Body of pancreas (tissue), 4 donors: ENCODE measurements around the gene SETD6. TPM values are rescaled to one million over a fixed set of nuclear protein-coding genes. Genes with fewer than 3 reads are reported as not detected.

Source experiments
- ATAC-seq: fragments of 150-250 bp; one replicate; pipeline ENCODE4 v1.9.1; 2016
- DNase-seq, 4 donors: peaks; one replicate each; pipeline ENCODE4 v3.0.0-alpha.2; 2019
- H3K27ac ChIP-seq, 4 donors: fragments of 200-600 bp; sonication (generic); 1 replicate in 3 of 4; 2 replicates in 1 of 4; pipeline versions ENCODE4 v1.5.1 to v1.6.1; 2016 to 2019; ENCODE audit warnings: mild to moderate bottlenecking in 1 of 4, mixed read lengths in 1 of 4, moderate library complexity in 1 of 4
- H3K27me3 ChIP-seq, 2 donors: fragments of 200-600 bp; sonication (generic); one replicate each; pipeline ENCODE4 v1.6.0; 2016; ENCODE audit warnings: mild to moderate bottlenecking in 1 of 2
- H3K36me3 ChIP-seq, 2 donors: fragments of 200-600 bp; sonication (generic); replicated peaks in 1 of 2; 2 replicates each; pipeline ENCODE4 v1.5.1; 2016; ENCODE audit warnings: low read depth in 2 of 2; ENCODE audit not compliant: insufficient read depth in 1 of 2
- H3K4me1 ChIP-seq: fragments of 200-600 bp; sonication (generic); one replicate; pipeline ENCODE4 v1.6.0; 2016
- H3K4me3 ChIP-seq, 2 donors: fragments of 200-600 bp; sonication (generic); 1 replicate in 1 of 2; 2 replicates in 1 of 2; pipeline ENCODE4 v1.5.1; 2016 to 2019
- H3K9me3 ChIP-seq, 3 donors: fragments of 200-600 bp; sonication (generic); 1 replicate in 2 of 3; 2 replicates in 1 of 3; pipeline ENCODE4 v1.5.1; 2016
- CTCF ChIP-seq, 7 experiments: fragments of 450-650 bp in 4 of 7; fragments of 200-600 bp in 3 of 7; sonication (generic) in 3 of 7; IDR thresholded peaks; one replicate each; pipeline ENCODE4 v1.5.1; 2016 to 2019; ENCODE audit warnings: antibody characterized with exemption in 7 of 7
- POLR2A ChIP-seq, 3 donors: fragments of 450-650 bp; IDR thresholded peaks; one replicate each; pipeline ENCODE4 v1.6.1; 2016; ENCODE audit warnings: antibody characterized with exemption in 3 of 3, mild to moderate bottlenecking in 2 of 3
- WGBS, 2 donors: methylation state at CpG; one replicate each; pipeline ENCODE4 v1.1.5; 2017; 5-methylcytosine and 5-hydroxymethylcytosine counted together
- intact Hi-C: fragments of 100-400 bp; cut with DNase I; formaldehyde crosslinking; loops from one replicate; pipeline ENCODE4 v1.15.1; 2023
- total RNA-seq, 2 donors: library from RNA; depleted of rRNA; stranded (reverse); fragments of >200 nt; gene quantifications; one replicate each; pipeline ENCODE4 v1.1.0, GENCODE V29; 2016

SETD6 gene
- total RNA-seq, 2 donors from 2014 or later = 67.7 to 80.8 TPM

- Histone ChIP-seq H3K36me3 (no peaks in the 10 kb centered on the region), H3K9me3 (no peaks in the 10 kb centered on the region), H3K27me3 (no peaks in the 10 kb centered on the region), H3K4me1 (peaks cover 22% of the 10 kb centered on the region), H3K4me3 (no peak overlapping the region), H3K27ac (no peak overlapping the region)
- DNase-seq = peak in 2 of 4 donors; percentile 5 to 9
- no peak for ATAC-seq
- TF ChIP-seq POLR2A (IDR thresholded peaks at IDR 0.05) (no peak), CTCF (IDR thresholded peaks at IDR 0.05) (no peak)
- intact Hi-C loops = no loop called here
- 91% methylated on average over 17 to 18 of the region's 18 CpGs for WGBS, 2 donors
These were observed 5.1 kb upstream of the SETD6 start for GRCh38 chr16:58510097-58510775.

GRCh38 chr16:58510776-58511628, 4.3 kb upstream of the SETD6 start:
- H3K36me3 ChIP-seq = no peaks in the 10 kb centered on the region
- no peak overlapping the region for H3K4me3 ChIP-seq
- WGBS, 2 donors = 76 to 83% methylated on average over 20 to 30 of the region's 30 CpGs
- H3K9me3 ChIP-seq = no peaks in the 10 kb centered on the region
- H3K27ac ChIP-seq = no peak overlapping the region
- H3K27me3 ChIP-seq = no peaks in the 10 kb centered on the region
- intact Hi-C loops = no loop called here
- peaks cover 22% of the 10 kb centered on the region for H3K4me1 ChIP-seq
- no peak for TF ChIP-seq POLR2A (IDR thresholded peaks at IDR 0.05)
- no peak for TF ChIP-seq CTCF (IDR thresholded peaks at IDR 0.05)
- ATAC-seq (no peak), DNase-seq (peak in 2 of 4 donors; percentile 4 to 10)

GRCh38 chr16:58511933-58512815, 3.1 kb upstream of the SETD6 start:
- H3K27me3 ChIP-seq = no peaks in the 10 kb centered on the region
- ATAC-seq (no peak), DNase-seq (peak; percentile 83 to 91 (median 86))
- TF ChIP-seq POLR2A (IDR thresholded peaks at IDR 0.05) (no peak), CTCF (IDR thresholded peaks at IDR 0.05) (peak; percentile 49 to 76 (median 70))
- intact Hi-C loops = no loop called here
- 43 to 50% methylated on average over 11 to 17 of the region's 17 CpGs for WGBS, 2 donors
- H3K9me3 ChIP-seq = no peaks in the 10 kb centered on the region
- peaks cover 33% of the 10 kb centered on the region for H3K4me1 ChIP-seq
- H3K27ac ChIP-seq = no peak overlapping the region
- H3K4me3 ChIP-seq = no peak overlapping the region
- no peaks in the 10 kb centered on the region for H3K36me3 ChIP-seq

GRCh38 chr16:58513874-58514273, 1.4 kb upstream of the SETD6 start:
- Histone ChIP-seq H3K36me3 (peaks cover 0 to 10% of the 10 kb centered on the region in 2 donors), H3K9me3 (no peaks in the 10 kb centered on the region), H3K4me1 (peaks cover 33% of the 10 kb centered on the region), H3K27ac (no peak overlapping the region), H3K27me3 (no peaks in the 10 kb centered on the region), H3K4me3 (no peak overlapping the region)
- TF ChIP-seq POLR2A (IDR thresholded peaks at IDR 0.05) (no peak), CTCF (IDR thresholded peaks at IDR 0.05) (no peak)
- 51% methylated on average over 3 of the region's 3 CpGs for WGBS, 2 donors
- ATAC-seq (no peak), DNase-seq (no peak)
- intact Hi-C loops = no loop called here
